SK-N-SH (cell line): Measurements from ENCODE around the gene TLR7. TPM values are rescaled to one million over a fixed set of nuclear protein-coding genes. Genes with fewer than 3 reads are reported as not detected.

Experiments
- CTCF ChIA-PET: fragments of 300-600, 350-600 bp; formaldehyde crosslinking; extraction: SDS; loops from one replicate; lab custom pipeline; 2021; lab: Yijun Ruan, JAX
- POLR2A ChIA-PET: fragments of 350-600 bp; sonication (Branson Sonifier 250); formaldehyde crosslinking; extraction: SDS; loops from one replicate; lab custom pipeline; 2020; ENCODE audit warnings: antibody characterized with exemption, inconsistent platforms; lab: Yijun Ruan, JAX
- DNase-seq: peaks from one replicate; pipeline ENCODE4 v3.0.0; 2012
- H2AFZ ChIP-seq: fragments of 200-600 bp; sonication (generic); 2 replicates; pipeline ENCODE4 v1.8.1; 2016; ENCODE audit warnings: antibody characterized with exemption, mild to moderate bottlenecking, low read depth
- H3F3A ChIP-seq: fragments of 200-600 bp; sonication (generic); replicated peaks from 2 replicates; pipeline ENCODE3; 2016; ENCODE audit warnings: antibody characterized with exemption, mild to moderate bottlenecking; ENCODE audit not compliant: insufficient read depth
- H3K27ac ChIP-seq, 2 experiments: fragments of 200-500 bp in 1 of 2; fragments of 200-600 bp in 1 of 2; sonication (Bioruptor generic) in 1 of 2; sonication (generic), shearing (Covaris generic) in 1 of 2; 2 replicates each; pipeline versions ENCODE4 v1.5.1 to v1.6.1; 2014 to 2016; ENCODE audit warnings: low read depth in 2 of 2, inconsistent platforms in 1 of 2, low read length in 1 of 2, mild to moderate bottlenecking in 1 of 2, mixed read lengths in 1 of 2
- H3K27me3 ChIP-seq: fragments of 200-600 bp; sonication (generic), shearing (Covaris generic); 2 replicates; pipeline ENCODE4 v1.6.1; 2016; ENCODE audit warnings: mixed run types; ENCODE audit not compliant: insufficient read depth
- H3K36me3 ChIP-seq, 2 experiments: fragments of 200-500 bp in 1 of 2; fragments of 200-600 bp in 1 of 2; sonication (Bioruptor generic) in 1 of 2; sonication (generic) in 1 of 2; replicated peaks in 1 of 2; 2 replicates each; pipeline versions ENCODE3 to v1.5.1; 2014 to 2016; ENCODE audit warnings: low read length in 1 of 2, mild to moderate bottlenecking in 1 of 2; ENCODE audit not compliant: insufficient read depth in 2 of 2, control insufficient read depth in 1 of 2
- H3K4me1 ChIP-seq, 2 experiments: fragments of 200-500 bp in 1 of 2; fragments of 200-600 bp in 1 of 2; sonication (Bioruptor generic) in 1 of 2; sonication (generic), shearing (Covaris generic) in 1 of 2; 2 replicates each; pipeline versions ENCODE4 v1.5.1 to v1.6.1; 2014 to 2016; ENCODE audit warnings: low read depth in 1 of 2, low read length in 1 of 2, mixed run types in 1 of 2; ENCODE audit not compliant: insufficient read depth in 2 of 2, control insufficient read depth in 1 of 2
- H3K4me2 ChIP-seq: fragments of 200-600 bp; sonication (generic), shearing (Covaris generic); 2 replicates; pipeline ENCODE4 v1.6.1; 2017; ENCODE audit warnings: mixed run types
- H3K4me3 ChIP-seq, 2 experiments: fragments of 200-500 bp in 1 of 2; fragments of 200-600 bp in 1 of 2; sonication (Bioruptor generic) in 1 of 2; sonication (generic), shearing (Covaris generic) in 1 of 2; 2 replicates each; pipeline versions ENCODE4 v1.5.1 to v1.8.1; 2014 to 2016; ENCODE audit warnings: low read depth in 2 of 2, inconsistent platforms in 1 of 2, low read length in 1 of 2, mild to moderate bottlenecking in 1 of 2, mixed read lengths in 1 of 2, moderate library complexity in 1 of 2
- H3K79me2 ChIP-seq: fragments of 200-600 bp; sonication (generic); 2 replicates; pipeline ENCODE4 v1.8.1; 2017; ENCODE audit warnings: mild to moderate bottlenecking; ENCODE audit not compliant: insufficient read depth
- H3K9ac ChIP-seq: fragments of 200-600 bp; sonication (generic); 2 replicates; pipeline ENCODE4 v1.6.1; 2017; ENCODE audit warnings: mixed run types
- H3K9me2 ChIP-seq: fragments of 200-600 bp; sonication (generic); 2 replicates; pipeline ENCODE4 v1.6.1; 2017; ENCODE audit warnings: mixed run types
- H3K9me3 ChIP-seq: fragments of 200-600 bp; sonication (generic); 2 replicates; pipeline ENCODE4 v1.6.1; 2017; ENCODE audit warnings: mixed run types, mild to moderate bottlenecking, moderate library complexity
- H4K20me1 ChIP-seq: fragments of 200-600 bp; sonication (generic); 2 replicates; pipeline ENCODE4 v1.6.1; 2017; ENCODE audit warnings: mild to moderate bottlenecking, mixed run types; ENCODE audit not compliant: insufficient read depth
- CHD2 ChIP-seq: fragments of 150-350 bp; IDR thresholded peaks from 2 replicates; pipeline ENCODE4 v1.6.1; 2018; ENCODE audit warnings: low read length; ENCODE audit not compliant: partially characterized antibody
- ELF1 ChIP-seq: IDR thresholded peaks from 2 replicates; pipeline ENCODE4 v1.4.0; 2012
- EP300 ChIP-seq, 2 experiments: IDR thresholded peaks; 2 replicates each; pipeline versions ENCODE4 v1.4.0 to v1.6.1; 2012; ENCODE audit warnings: borderline replicate concordance in 1 of 2, low read depth in 1 of 2, low read length in 1 of 2
- FOSL2 ChIP-seq: IDR thresholded peaks from 2 replicates; pipeline ENCODE4 v1.4.0; 2012; ENCODE audit warnings: low read depth, mild to moderate bottlenecking, moderate library complexity, borderline replicate concordance
- FOXJ3 ChIP-seq: sonication (generic); formaldehyde crosslinking; IDR thresholded peaks from 2 replicates; pipeline ENCODE4 v1.5.1; 2020; ENCODE audit warnings: mild to moderate bottlenecking, missing genetic modification reagents
- MAX ChIP-seq: IDR thresholded peaks from 2 replicates; pipeline ENCODE4 v1.4.0; 2012; ENCODE audit warnings: low read depth
- MXI1 ChIP-seq: IDR thresholded peaks from 2 replicates; pipeline ENCODE4 v1.6.1; 2012; ENCODE audit warnings: mild to moderate bottlenecking, low read depth, low read length, improper control_type of control experiment
- SMC3 ChIP-seq: IDR thresholded peaks from 2 replicates; pipeline ENCODE4 v1.6.1; 2012; ENCODE audit warnings: low read depth, low read length, improper control_type of control experiment
- TCF12 ChIP-seq: IDR thresholded peaks from 2 replicates; pipeline ENCODE4 v1.4.0; 2012
- TEAD4 ChIP-seq: IDR thresholded peaks from 2 replicates; pipeline ENCODE4 v1.4.0; 2012; ENCODE audit warnings: mild to moderate bottlenecking, borderline replicate concordance; ENCODE audit not compliant: insufficient read depth
- USF1 ChIP-seq: IDR thresholded peaks from 2 replicates; pipeline ENCODE4 v1.4.0; 2012; ENCODE audit warnings: low read depth, borderline replicate concordance
- YY1 ChIP-seq: IDR thresholded peaks from 2 replicates; pipeline ENCODE4 v1.4.0; 2012; ENCODE audit warnings: low read depth, mild to moderate bottlenecking
- ZBTB33 ChIP-seq: IDR thresholded peaks from 2 replicates; pipeline ENCODE4 v1.4.0; 2012; ENCODE audit warnings: low read depth, borderline replicate concordance
- WGBS: methylation state at CpG from one replicate; pipeline ENCODE4 v1.1.6; 2017; ENCODE audit warnings: low lambda C conversion rate; 5-methylcytosine and 5-hydroxymethylcytosine counted together
- polyA plus RNA-seq, 3 experiments: library from polyadenylated mRNA; depleted of rRNA; stranded (reverse); fragments of >200 nt; gene quantifications; 2 replicates each; pipeline ENCODE4 v1.2.3, GENCODE V29; 2012
- TF ChIP-seq, protein P1 (sequence below): fragments of 150-350 bp; IDR thresholded peaks from 2 replicates; pipeline ENCODE4 v1.6.1; 2016; ENCODE audit warnings: mild to moderate bottlenecking, low read depth, low read length
- TF ChIP-seq, protein P2 (sequence below): IDR thresholded peaks from 2 replicates; pipeline ENCODE4; 2012

TLR7 gene
- polyA plus RNA-seq, 1 of the 3 experiments (the other 2 are of a cell fraction), result not detected

GRCh38 chrX:12867685-12868084 is 813 bp downstream of the TLR7 start:
- Histone ChIP-seq H2AFZ (no peak overlapping the region), H3K4me2 (no peak overlapping the region), H3K4me3 (no peak overlapping the region), H3K9me3 (no peaks in the 10 kb centered on the region), H3F3A (no peaks in the 10 kb centered on the region), H3K9me2 (no peaks in the 10 kb centered on the region), H3K9ac (no peak overlapping the region), H4K20me1 (no peaks in the 10 kb centered on the region), H3K27ac (no peak overlapping the region), H3K36me3 (no peaks in the 10 kb centered on the region), H3K27me3 (no peaks in the 10 kb centered on the region), H3K4me1 (peaks cover 0 to 3% of the 10 kb centered on the region in 2 experiments; a peak in 1 of 4 replicates), H3K79me2 (no peaks in the 10 kb centered on the region)
- no peak for DNase-seq
- TF ChIP-seq ELF1 (no peak), YY1 (no peak), EP300 (IDR thresholded peaks at IDR 0.05; ENCODE audit: borderline replicate concordance in 1 of 2, low read depth in 1 of 2, low read length in 1 of 2) (no peak), CHD2 (no peak), ZBTB33 (no peak), FOSL2 (no peak), USF1 (no peak), SMC3 (no peak), TEAD4 (no peak)
- ChIA-PET CTCF (no interaction called here), POLR2A (no interaction called here)
- 19% methylated on average over 4 of the region's 4 CpGs for WGBS

GRCh38 chrX:12868747-12869146 is 1.9 kb downstream of the TLR7 start:
- CTCF ChIA-PET, result interaction anchor here (0.8 to 1.0 kb wide), 2 partner anchors 40 to 55 kb away, joined by 3 read pairs; no protein-coding TSS in a partner anchor
- no peak overlapping the region for H3K27ac ChIP-seq
- no peak overlapping the region for H3K4me2 ChIP-seq
- POLR2A ChIA-PET, result no interaction called here
- H3F3A ChIP-seq, result no peaks in the 10 kb centered on the region
- no peak for DNase-seq
- no peaks in the 10 kb centered on the region for H3K9me3 ChIP-seq
- H2AFZ ChIP-seq, result no peak overlapping the region
- H3K27me3 ChIP-seq, result no peaks in the 10 kb centered on the region
- H3K4me3 ChIP-seq, result no peak overlapping the region
- peaks cover 0 to 3% of the 10 kb centered on the region in 2 experiments; a peak in 1 of 4 replicates for H3K4me1 ChIP-seq
- no peaks in the 10 kb centered on the region for H3K9me2 ChIP-seq
- no peak overlapping the region for H3K9ac ChIP-seq
- TF ChIP-seq SMC3 (no peak), FOSL2 (no peak), TEAD4 (no peak), TCF12 (no peak), MAX (no peak), MXI1 (no peak), FOXJ3 (CRISPR knock-in tag) (no peak), ZBTB33 (no peak)
- TF ChIP-seq, protein P1, sequence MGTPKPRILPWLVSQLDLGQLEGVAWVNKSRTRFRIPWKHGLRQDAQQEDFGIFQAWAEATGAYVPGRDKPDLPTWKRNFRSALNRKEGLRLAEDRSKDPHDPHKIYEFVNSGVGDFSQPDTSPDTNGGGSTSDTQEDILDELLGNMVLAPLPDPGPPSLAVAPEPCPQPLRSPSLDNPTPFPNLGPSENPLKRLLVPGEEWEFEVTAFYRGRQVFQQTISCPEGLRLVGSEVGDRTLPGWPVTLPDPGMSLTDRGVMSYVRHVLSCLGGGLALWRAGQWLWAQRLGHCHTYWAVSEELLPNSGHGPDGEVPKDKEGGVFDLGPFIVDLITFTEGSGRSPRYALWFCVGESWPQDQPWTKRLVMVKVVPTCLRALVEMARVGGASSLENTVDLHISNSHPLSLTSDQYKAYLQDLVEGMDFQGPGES, result no peak
- TF ChIP-seq, protein P2, sequence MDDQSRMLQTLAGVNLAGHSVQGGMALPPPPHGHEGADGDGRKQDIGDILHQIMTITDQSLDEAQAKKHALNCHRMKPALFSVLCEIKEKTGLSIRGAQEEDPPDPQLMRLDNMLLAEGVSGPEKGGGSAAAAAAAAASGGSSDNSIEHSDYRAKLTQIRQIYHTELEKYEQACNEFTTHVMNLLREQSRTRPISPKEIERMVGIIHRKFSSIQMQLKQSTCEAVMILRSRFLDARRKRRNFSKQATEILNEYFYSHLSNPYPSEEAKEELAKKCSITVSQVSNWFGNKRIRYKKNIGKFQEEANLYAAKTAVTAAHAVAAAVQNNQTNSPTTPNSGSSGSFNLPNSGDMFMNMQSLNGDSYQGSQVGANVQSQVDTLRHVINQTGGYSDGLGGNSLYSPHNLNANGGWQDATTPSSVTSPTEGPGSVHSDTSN, result no peak
- H3K36me3 ChIP-seq, result no peaks in the 10 kb centered on the region
- H4K20me1 ChIP-seq, result no peaks in the 10 kb centered on the region
- WGBS, result 34% methylated on average over 4 of the region's 4 CpGs
- H3K79me2 ChIP-seq, result no peaks in the 10 kb centered on the region
